CD8-positive, alpha-beta memory T cell (primary cell): ENCODE results near the gene CBX3. TPM values are rescaled to one million over a fixed set of nuclear protein-coding genes. Genes with fewer than 3 reads are reported as not detected.
"Not testable (repeated sequence)": the region's sequence is repeated elsewhere in the genome, so short reads cannot be mapped to it uniquely, and the experiment has no call there.

Experiments
- CTCF ChIA-PET: fragments of 350-600 bp; sonication (Branson Sonifier 250); formaldehyde crosslinking; loops from one replicate; lab custom pipeline; 2021; ENCODE audit warnings: antibody characterized with exemption; lab: Charles Lee
- POLR2A ChIA-PET: fragments of 350-600 bp; sonication (Branson Sonifier 250); formaldehyde crosslinking; loops from one replicate; lab custom pipeline; 2021; ENCODE audit warnings: antibody characterized with exemption; lab: Charles Lee
- DNase-seq, 5 donors: peaks; one replicate each; pipeline versions ENCODE4 v3.0.0 to v3.0.0-alpha.2; 2020 to 2022; ENCODE audit warnings: mixed read lengths in 1 of 5
- H3K27ac ChIP-seq: one replicate; pipeline ENCODE4 v1.7.0; 2013; ENCODE audit warnings: low read depth, mild to moderate bottlenecking, low read length, moderate library complexity
- H3K27me3 ChIP-seq: 2 replicates; pipeline ENCODE4 v1.7.0; 2013; ENCODE audit warnings: low read length, mild to moderate bottlenecking; ENCODE audit not compliant: insufficient read depth, poor library complexity, severe bottlenecking
- H3K36me3 ChIP-seq: 2 replicates; pipeline ENCODE4 v1.7.0; 2013; ENCODE audit warnings: mild to moderate bottlenecking, low read length, moderate library complexity; ENCODE audit not compliant: insufficient read depth
- H3K4me1 ChIP-seq: 2 replicates; pipeline ENCODE4 v1.7.0; 2013; ENCODE audit warnings: mild to moderate bottlenecking, low read length, moderate library complexity; ENCODE audit not compliant: insufficient read depth
- H3K4me3 ChIP-seq: 2 replicates; pipeline ENCODE4 v1.7.0; 2013; ENCODE audit warnings: mild to moderate bottlenecking, low read length
- H3K9me3 ChIP-seq: 2 replicates; pipeline ENCODE4 v1.7.0; 2013; ENCODE audit warnings: mild to moderate bottlenecking, low read length
- H3K27ac Mint-ChIP-seq, 8 donors: one replicate each; pipeline ENCODE4 v1.8.0; 2020 to 2021; ENCODE audit warnings: mixed read lengths in 8 of 8, mild to moderate bottlenecking in 6 of 8, inconsistent platforms in 3 of 8, moderate library complexity in 3 of 8
- H3K27me3 Mint-ChIP-seq, 2 donors: one replicate each; pipeline ENCODE4 v1.8.0; 2020 to 2021; ENCODE audit warnings: mixed read lengths in 2 of 2, mild to moderate bottlenecking in 1 of 2, moderate library complexity in 1 of 2
- H3K36me3 Mint-ChIP-seq, 3 donors: one replicate each; pipeline ENCODE4 v1.8.0; 2020 to 2021; ENCODE audit warnings: mixed read lengths in 3 of 3, inconsistent platforms in 1 of 3, mild to moderate bottlenecking in 1 of 3
- H3K4me1 Mint-ChIP-seq, 3 donors: one replicate each; pipeline ENCODE4 v1.8.0; 2020 to 2021; ENCODE audit warnings: mixed read lengths in 3 of 3, inconsistent platforms in 1 of 3, mild to moderate bottlenecking in 1 of 3
- H3K4me3 Mint-ChIP-seq, 7 donors: one replicate each; pipeline ENCODE4 v1.8.0; 2020 to 2021; ENCODE audit warnings: mixed read lengths in 7 of 7, mild to moderate bottlenecking in 6 of 7, moderate library complexity in 4 of 7, inconsistent platforms in 2 of 7
- H3K9me3 Mint-ChIP-seq, 5 donors: one replicate each; pipeline ENCODE4 v1.8.0; 2020 to 2022; ENCODE audit warnings: mixed read lengths in 5 of 5, mild to moderate bottlenecking in 3 of 5, moderate library complexity in 2 of 5, inconsistent platforms in 1 of 5
- polyA plus RNA-seq: library from polyadenylated mRNA; unstranded; fragments of 300-500 nt; fragmentation: Illumina TruSeq; gene quantifications from one replicate; pipeline ENCODE4 v1.2.3, GENCODE V29; 2021
- total RNA-seq, 2 experiments: library from RNA; stranded (reverse); gene quantifications; one replicate each; pipeline ENCODE4 v1.2.3, GENCODE V29; 2021

The CBX3 gene
- 100 to 1,000 TPM; 293 to 296 TPM for total RNA-seq
- 107 TPM for polyA plus RNA-seq

DNA sequence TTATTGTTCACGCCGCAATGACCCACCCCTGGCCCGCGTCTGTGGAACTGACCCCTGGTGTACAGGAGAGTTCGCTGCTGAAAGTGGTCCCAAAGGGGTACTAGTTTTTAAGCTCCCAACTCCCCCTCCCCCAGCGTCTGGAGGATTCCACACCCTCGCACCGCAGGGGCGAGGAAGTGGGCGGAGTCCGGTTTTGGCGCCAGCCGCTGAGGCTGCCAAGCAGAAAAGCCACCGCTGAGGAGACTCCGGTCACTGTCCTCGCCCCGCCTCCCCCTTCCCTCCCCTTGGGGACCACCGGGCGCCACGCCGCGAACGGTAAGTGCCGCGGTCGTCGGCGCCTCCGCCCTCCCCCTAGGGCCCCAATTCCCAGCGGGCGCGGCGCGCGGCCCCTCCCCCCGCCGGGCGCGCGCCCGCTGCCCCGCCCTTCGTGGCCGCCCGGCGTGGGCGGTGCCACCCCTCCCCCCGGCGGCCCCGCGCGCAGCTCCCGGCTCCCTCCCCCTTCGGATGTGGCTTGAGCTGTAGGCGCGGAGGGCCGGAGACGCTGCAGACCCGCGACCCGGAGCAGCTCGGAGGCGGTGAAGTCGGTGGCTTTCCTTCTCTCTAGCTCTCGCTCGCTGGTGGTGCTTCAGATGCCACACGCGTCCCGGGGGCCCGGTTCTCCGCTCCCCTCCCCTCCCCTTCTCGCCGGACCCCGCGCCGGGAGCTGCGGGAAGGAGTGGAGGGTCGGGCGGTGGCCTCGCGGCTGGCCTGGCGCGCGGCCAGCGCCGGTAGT, at the start of gene CBX3:
Gene CBX3, plus strand, starts transcription at position 499 of the 772 bp plus-strand sequence. CDS start 1,254 bp downstream, outside the sequence.
- peak within 1 kb of the TSS; percentile 95 to 100 (median 98) for H3K27ac Mint-ChIP-seq
- peaks cover 0 to 5% (median 0%) of the 10 kb centered on the region in 5 donors for H3K9me3 Mint-ChIP-seq
- peak within 1 kb of the TSS; percentile 94 to 100 (median 99) for H3K4me3 Mint-ChIP-seq
- peak in 4 of 5 donors; percentile 86 to 94 (median 89) for DNase-seq
- H3K27ac ChIP-seq, result peak within 1 kb of the TSS; percentile 93
- H3K36me3 ChIP-seq, result peaks cover 29% of the 10 kb centered on the region
- H3K27me3 ChIP-seq, result no peaks in the 10 kb centered on the region
- peaks cover 21 to 65% (median 24%) of the 10 kb centered on the region in 3 donors for H3K36me3 Mint-ChIP-seq
- peaks cover 0 to 14% of the 10 kb centered on the region in 2 donors for H3K27me3 Mint-ChIP-seq
- H3K4me1 ChIP-seq, result peaks cover 32% of the 10 kb centered on the region
- POLR2A ChIA-PET, result interaction anchor here (0.6 to 6.1 kb wide), 15 partner anchors 9 to 1539 kb away, joined by 3 to 55 read pairs (median 4); partner anchors contain the start of genes NFE2L3, SNX10 and TAX1BP1
- peak within 1 kb of the TSS; percentile 94 for H3K4me3 ChIP-seq
- H3K4me1 Mint-ChIP-seq, result peaks cover 51 to 60% (median 52%) of the 10 kb centered on the region in 3 donors
- H3K9me3 ChIP-seq, result no peaks in the 10 kb centered on the region
- CTCF ChIA-PET, result interaction anchor here (0.7 to 2.0 kb wide), 5 partner anchors 9 to 110 kb away, joined by 3 to 6 read pairs (median 4); no protein-coding TSS in a partner anchor

DNA sequence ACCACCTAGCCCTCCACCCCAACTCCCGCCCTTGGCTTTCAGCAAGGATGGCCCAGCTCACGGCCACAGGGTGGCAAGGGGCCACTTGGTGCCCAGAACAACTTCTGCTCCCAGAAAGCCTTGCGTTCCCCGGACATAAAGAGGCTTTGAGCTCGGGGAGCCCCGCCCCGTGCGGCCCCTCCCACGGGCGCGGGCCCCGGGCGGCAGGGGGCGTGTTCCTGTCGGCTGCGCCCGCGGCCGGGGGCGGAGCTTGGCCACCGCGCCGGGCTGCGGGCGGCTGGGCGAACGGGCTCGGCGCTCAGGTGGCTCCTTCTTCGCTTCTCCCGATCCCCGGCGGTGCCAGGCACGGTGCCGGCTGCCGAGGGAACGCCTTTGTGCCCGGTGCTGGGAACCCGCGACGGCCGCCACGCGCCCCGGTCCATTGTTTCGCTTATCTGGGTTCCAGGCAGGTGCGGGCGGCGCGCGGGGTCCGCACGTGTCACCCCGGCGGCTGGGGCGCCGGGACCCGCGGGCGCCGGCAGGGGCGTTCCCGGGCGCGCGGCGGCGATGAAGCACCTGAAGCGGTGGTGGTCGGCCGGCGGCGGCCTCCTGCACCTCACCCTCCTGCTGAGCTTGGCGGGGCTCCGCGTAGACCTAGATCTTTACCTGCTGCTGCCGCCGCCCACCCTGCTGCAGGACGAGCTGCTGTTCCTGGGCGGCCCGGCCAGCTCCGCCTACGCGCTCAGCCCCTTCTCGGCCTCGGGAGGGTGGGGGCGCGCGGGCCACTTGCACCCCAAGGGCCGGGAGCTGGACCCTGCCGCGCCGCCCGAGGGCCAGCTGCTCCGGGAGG, 49.4 kb upstream of the CBX3 start, which contains the start of gene NFE2L3:
Gene NFE2L3, plus strand, starts transcription at position 246 of the 829 bp plus-strand sequence. Its CDS starts 301 bp downstream, at position 547.
- peaks cover 0 to 2% (median 0%) of the 10 kb centered on the region in 5 donors for H3K9me3 Mint-ChIP-seq
- ChIA-PET POLR2A (interaction anchor here (0.6 to 2.6 kb wide), 13 partner anchors 9 to 296 kb away, joined by 3 to 55 read pairs (median 5); partner anchors contain the start of genes CBX3 and HNRNPA2B1), CTCF (interaction anchor here (1.0 to 2.8 kb wide), 15 partner anchors 9 to 257 kb away, joined by 3 to 31 read pairs (median 4); partner anchors contain the start of gene HNRNPA2B1)
- H3K36me3 ChIP-seq, result no peaks in the 10 kb centered on the region
- H3K27ac ChIP-seq, result peak within 1 kb of the TSS; percentile 57
- peak within 1 kb of the TSS; percentile 91 to 99 (median 93) for H3K4me3 Mint-ChIP-seq
- DNase-seq, result peak; percentile 76 to 85 (median 78)
- peaks cover 50% of the 10 kb centered on the region for H3K4me1 ChIP-seq
- peak within 1 kb of the TSS; percentile 72 for H3K4me3 ChIP-seq
- no peaks in the 10 kb centered on the region for H3K27me3 ChIP-seq
- peaks cover 48 to 59% (median 52%) of the 10 kb centered on the region in 3 donors for H3K4me1 Mint-ChIP-seq
- peaks cover 0 to 9% (median 0%) of the 10 kb centered on the region in 3 donors for H3K36me3 Mint-ChIP-seq
- no peaks in the 10 kb centered on the region for H3K9me3 ChIP-seq
- H3K27ac Mint-ChIP-seq, result peak within 1 kb of the TSS; percentile 92 to 97 (median 94)
- H3K27me3 Mint-ChIP-seq, result no peaks in the 10 kb centered on the region

DNA sequence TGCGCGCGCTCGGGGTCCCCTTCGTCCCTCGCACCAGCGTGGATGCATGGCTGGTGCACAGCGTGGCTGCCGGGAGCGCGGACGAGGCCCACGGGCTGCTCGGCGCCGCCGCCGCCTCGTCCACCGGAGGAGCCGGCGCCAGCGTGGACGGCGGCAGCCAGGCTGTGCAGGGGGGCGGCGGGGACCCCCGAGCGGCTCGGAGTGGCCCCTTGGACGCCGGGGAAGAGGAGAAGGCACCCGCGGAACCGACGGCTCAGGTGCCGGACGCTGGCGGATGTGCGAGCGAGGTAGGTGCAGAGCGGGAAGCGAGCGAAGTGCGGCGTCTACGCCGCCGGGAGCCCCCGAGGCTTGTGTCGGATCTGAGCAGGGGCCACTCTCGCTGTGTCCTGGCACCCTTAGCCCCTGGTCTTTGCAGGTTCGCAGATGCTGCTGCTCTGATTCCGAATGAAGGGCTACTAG, 48.7 kb upstream of the CBX3 start:
- peaks cover 50 to 65% (median 59%) of the 10 kb centered on the region in 3 donors for H3K4me1 Mint-ChIP-seq
- POLR2A ChIA-PET, result interaction anchor here (0.6 to 2.6 kb wide), 10 partner anchors 9 to 52 kb away, joined by 4 to 55 read pairs (median 5); partner anchors contain the start of genes CBX3 and HNRNPA2B1
- CTCF ChIA-PET, result interaction anchor here (1.1 to 2.8 kb wide), 9 partner anchors 9 to 74 kb away, joined by 3 to 31 read pairs (median 6); partner anchors contain the start of gene HNRNPA2B1
- not testable (repeated sequence) for H3K36me3 Mint-ChIP-seq, H3K36me3 ChIP-seq, H3K27me3 Mint-ChIP-seq, H3K9me3 ChIP-seq, H3K9me3 Mint-ChIP-seq, H3K27me3 ChIP-seq
- peak overlapping the region; percentile 15 for H3K27ac ChIP-seq
- DNase-seq, result peak in 3 of 5 donors; percentile 31 to 53 (median 40)
- peak overlapping the region; percentile 88 to 99 (median 93) for H3K4me3 Mint-ChIP-seq
- H3K4me1 ChIP-seq, result peaks cover 56% of the 10 kb centered on the region
- H3K27ac Mint-ChIP-seq, result peak overlapping the region; percentile 81 to 96 (median 93)
- peak overlapping the region; percentile 72 for H3K4me3 ChIP-seq

DNA sequence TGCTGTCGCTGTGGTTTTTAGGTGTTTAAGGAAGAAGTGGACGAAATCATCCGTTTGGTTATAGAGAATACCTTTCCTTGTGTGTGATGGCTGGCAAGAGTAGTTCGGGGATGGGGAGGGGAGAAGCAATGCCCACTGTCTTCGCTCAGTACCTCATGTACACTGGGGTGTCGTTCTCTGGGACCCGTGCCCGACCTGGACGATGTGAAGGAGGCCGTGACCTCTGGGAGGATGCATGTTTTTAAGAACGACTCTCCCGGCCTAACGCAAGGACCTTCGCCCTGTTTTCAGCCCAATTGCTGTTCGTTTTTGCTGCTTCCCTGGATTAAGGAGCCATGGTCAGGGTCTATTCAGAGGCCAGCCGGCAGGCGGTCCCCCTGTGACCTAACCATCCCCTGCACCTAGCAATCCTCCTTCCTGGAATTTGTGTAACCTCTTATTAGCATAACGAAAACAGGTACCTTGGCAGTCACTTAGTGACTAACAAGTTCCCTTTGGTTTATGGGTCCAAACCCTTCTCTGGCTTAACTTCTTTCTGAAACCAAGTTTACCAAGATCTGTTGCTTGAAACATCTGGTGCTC, 48.2 kb upstream of the CBX3 start:
- Mint-ChIP-seq H3K9me3 (no peaks in the 10 kb centered on the region), H3K27me3 (no peaks in the 10 kb centered on the region), H3K36me3 (peaks cover 0 to 9% (median 0%) of the 10 kb centered on the region in 3 donors), H3K27ac (peak overlapping the region; percentile 81 to 96 (median 93)), H3K4me1 (peaks cover 52 to 69% (median 64%) of the 10 kb centered on the region in 3 donors), H3K4me3 (peak overlapping the region; percentile 88 to 99 (median 93))
- ChIA-PET POLR2A (interaction anchor here (1.6 to 3.7 kb wide), 2 partner anchors 14 to 41 kb away, joined by 8 to 12 read pairs; no protein-coding TSS in a partner anchor), CTCF (no interaction called here)
- DNase-seq, result no peak
- peaks cover 56% of the 10 kb centered on the region for H3K4me1 ChIP-seq
- peak overlapping the region; percentile 72 for H3K4me3 ChIP-seq
- H3K27ac ChIP-seq, result peak overlapping the region; percentile 15
- H3K9me3 ChIP-seq, result no peaks in the 10 kb centered on the region
- no peaks in the 10 kb centered on the region for H3K36me3 ChIP-seq
- no peaks in the 10 kb centered on the region for H3K27me3 ChIP-seq

DNA sequence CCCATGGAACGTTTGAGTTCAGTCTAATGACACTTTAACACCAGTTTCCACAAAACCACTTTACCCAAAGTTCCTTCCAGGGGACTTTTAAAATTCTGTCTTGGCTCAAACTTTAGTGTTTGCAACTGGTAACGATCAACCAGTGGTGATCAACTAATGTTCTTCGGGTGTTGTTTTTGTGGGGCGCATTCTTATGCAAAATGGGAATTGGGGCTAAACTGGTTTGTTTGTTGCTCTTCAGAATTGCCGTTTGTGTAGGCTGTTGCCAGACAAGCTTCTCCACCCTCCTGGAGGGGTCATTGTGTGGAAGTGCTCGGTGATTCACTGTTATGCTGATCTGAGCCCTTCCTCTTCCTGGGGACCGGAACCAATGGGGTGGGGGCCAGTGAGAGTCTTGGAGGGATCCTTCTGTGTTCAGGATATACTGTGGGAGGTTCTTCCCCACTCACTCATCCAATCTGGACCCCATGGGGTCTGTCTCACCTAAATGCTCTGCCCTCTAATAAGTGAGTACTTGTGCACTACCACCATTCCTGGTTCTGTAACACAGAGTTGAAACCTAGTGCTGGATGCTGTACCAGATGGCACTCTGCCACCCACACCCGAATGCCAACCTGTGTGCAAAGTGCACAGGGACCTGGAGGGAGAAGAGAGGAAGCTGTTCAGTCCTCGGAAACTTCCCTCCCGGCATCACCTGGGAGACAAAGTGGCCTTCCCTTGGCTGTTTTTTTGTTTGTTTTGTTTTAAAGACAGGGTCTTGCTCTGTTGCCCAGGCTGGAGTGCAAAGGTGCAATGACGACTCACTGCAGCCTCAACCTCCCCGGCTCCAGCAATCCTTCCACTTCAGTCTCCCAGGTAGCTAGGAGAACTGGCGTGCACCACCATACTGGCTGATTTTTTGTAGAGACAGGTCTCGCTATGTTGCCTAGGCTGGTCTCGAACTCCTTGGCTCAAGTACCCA, 47.4 kb upstream of the CBX3 start:
- no peaks in the 10 kb centered on the region for H3K27me3 Mint-ChIP-seq
- no peaks in the 10 kb centered on the region for H3K27me3 ChIP-seq
- peaks cover 56% of the 10 kb centered on the region for H3K4me1 ChIP-seq
- H3K4me1 Mint-ChIP-seq, result peaks cover 56 to 77% (median 72%) of the 10 kb centered on the region in 3 donors
- peak overlapping the region; percentile 72 for H3K4me3 ChIP-seq
- no peak for DNase-seq
- H3K27ac Mint-ChIP-seq, result peak overlapping the region; percentile 60 to 96 (median 92)
- no peaks in the 10 kb centered on the region for H3K36me3 ChIP-seq
- peaks cover 0 to 9% (median 0%) of the 10 kb centered on the region in 3 donors for H3K36me3 Mint-ChIP-seq
- H3K9me3 Mint-ChIP-seq, result no peaks in the 10 kb centered on the region
- ChIA-PET CTCF (interaction anchor here (2.1 to 2.4 kb wide), 2 partner anchors 10 to 45 kb away, joined by 5 to 8 read pairs; no protein-coding TSS in a partner anchor), POLR2A (interaction anchor here (1.0 to 3.7 kb wide), 2 partner anchors 37 to 40 kb away, joined by 3 to 12 read pairs; no protein-coding TSS in a partner anchor)
- H3K27ac ChIP-seq, result no peak overlapping the region
- H3K4me3 Mint-ChIP-seq, result peak overlapping the region; percentile 88 to 99 (median 93)
- no peaks in the 10 kb centered on the region for H3K9me3 ChIP-seq
